Lower leg skin (tissue), 4 donors: ENCODE measurements around the gene KLHL6. TPM values are rescaled to one million over a fixed set of nuclear protein-coding genes. Genes with fewer than 3 reads are reported as not detected.

Experiments
- DNase-seq, 2 donors: peaks; one replicate each; pipeline ENCODE4 v3.0.0-alpha.2; 2019; ENCODE audit warnings: low spot score in 2 of 2
- H3K4me3 ChIP-seq: fragments of 200-600 bp; sonication (generic); 2 replicates; pipeline ENCODE4 v1.5.1; 2017; ENCODE audit warnings: mild to moderate bottlenecking, low read depth; ENCODE audit not compliant: poor library complexity, severe bottlenecking
- POLR2A ChIP-seq, 2 donors: fragments of 450-650 bp; IDR thresholded peaks; one replicate each; pipeline ENCODE4 v1.6.1; 2016 to 2017; ENCODE audit warnings: antibody characterized with exemption in 2 of 2, mild to moderate bottlenecking in 1 of 2, moderate library complexity in 1 of 2
- WGBS, 2 donors: methylation state at CpG; one replicate each; pipeline ENCODE4 v1.1.5; 2018; 5-methylcytosine and 5-hydroxymethylcytosine counted together
- intact Hi-C: fragments of 100-400 bp; cut with DNase I; formaldehyde crosslinking; loops from one replicate; pipeline ENCODE4 v1.15.0; 2023; ENCODE audit warnings: low total_unique reads
- total RNA-seq, 4 donors: library from RNA; depleted of rRNA; stranded (reverse); fragments of >200 nt; gene quantifications; one replicate each; pipeline ENCODE4 v1.1.0, GENCODE V29; 2016
- TF ChIP-seq, protein P1 (sequence below), 3 donors: fragments of 450-650 bp; IDR thresholded peaks; one replicate each; pipeline ENCODE4 v1.5.1; 2016; ENCODE audit warnings: antibody characterized with exemption in 3 of 3, mild to moderate bottlenecking in 3 of 3, moderate library complexity in 2 of 3

The KLHL6 gene, protein sequence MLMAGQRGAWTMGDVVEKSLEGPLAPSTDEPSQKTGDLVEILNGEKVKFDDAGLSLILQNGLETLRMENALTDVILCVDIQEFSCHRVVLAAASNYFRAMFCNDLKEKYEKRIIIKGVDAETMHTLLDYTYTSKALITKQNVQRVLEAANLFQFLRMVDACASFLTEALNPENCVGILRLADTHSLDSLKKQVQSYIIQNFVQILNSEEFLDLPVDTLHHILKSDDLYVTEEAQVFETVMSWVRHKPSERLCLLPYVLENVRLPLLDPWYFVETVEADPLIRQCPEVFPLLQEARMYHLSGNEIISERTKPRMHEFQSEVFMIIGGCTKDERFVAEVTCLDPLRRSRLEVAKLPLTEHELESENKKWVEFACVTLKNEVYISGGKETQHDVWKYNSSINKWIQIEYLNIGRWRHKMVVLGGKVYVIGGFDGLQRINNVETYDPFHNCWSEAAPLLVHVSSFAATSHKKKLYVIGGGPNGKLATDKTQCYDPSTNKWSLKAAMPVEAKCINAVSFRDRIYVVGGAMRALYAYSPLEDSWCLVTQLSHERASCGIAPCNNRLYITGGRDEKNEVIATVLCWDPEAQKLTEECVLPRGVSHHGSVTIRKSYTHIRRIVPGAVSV
- total RNA-seq: under 1 TPM; 0.10 to 0.58 (median 0.23) TPM

DNA sequence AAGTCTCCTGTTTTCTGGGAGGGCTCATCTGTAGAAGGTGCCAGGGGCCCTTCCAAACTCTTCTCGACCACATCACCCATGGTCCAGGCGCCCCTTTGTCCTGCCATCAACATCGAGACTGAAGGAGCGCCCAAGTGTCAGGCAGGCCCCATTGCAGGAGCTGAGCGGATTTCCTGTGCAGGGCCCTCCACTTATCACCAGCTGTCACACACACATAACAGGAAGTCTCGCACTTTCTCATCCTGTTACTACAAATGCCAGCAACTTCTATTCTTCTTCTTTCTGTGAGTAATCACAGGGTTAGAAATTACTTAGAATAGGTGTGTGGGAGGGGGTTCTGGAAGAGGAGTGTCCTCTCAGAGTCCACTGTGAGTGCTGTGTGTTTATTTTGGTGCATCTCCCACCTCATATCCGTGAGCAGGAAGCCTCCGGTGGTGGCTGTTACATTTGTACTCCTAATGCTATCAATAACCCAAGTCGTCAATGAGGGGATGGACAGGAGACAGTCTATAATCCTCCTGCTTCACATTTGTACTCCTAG, at the start of gene KLHL6:
TSS of gene KLHL6 (minus strand) at position 166 of the 541 bp plus-strand sequence. CDS start at position 113, 53 bp downstream.
- TF ChIP-seq, protein P1, sequence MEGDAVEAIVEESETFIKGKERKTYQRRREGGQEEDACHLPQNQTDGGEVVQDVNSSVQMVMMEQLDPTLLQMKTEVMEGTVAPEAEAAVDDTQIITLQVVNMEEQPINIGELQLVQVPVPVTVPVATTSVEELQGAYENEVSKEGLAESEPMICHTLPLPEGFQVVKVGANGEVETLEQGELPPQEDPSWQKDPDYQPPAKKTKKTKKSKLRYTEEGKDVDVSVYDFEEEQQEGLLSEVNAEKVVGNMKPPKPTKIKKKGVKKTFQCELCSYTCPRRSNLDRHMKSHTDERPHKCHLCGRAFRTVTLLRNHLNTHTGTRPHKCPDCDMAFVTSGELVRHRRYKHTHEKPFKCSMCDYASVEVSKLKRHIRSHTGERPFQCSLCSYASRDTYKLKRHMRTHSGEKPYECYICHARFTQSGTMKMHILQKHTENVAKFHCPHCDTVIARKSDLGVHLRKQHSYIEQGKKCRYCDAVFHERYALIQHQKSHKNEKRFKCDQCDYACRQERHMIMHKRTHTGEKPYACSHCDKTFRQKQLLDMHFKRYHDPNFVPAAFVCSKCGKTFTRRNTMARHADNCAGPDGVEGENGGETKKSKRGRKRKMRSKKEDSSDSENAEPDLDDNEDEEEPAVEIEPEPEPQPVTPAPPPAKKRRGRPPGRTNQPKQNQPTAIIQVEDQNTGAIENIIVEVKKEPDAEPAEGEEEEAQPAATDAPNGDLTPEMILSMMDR (IDR thresholded peaks at IDR 0.05): no peak
- no peak for TF ChIP-seq POLR2A (IDR thresholded peaks at IDR 0.05)
- DNase-seq: peak in 1 of 2 donors; percentile 31
- intact Hi-C loops: no loop called here
- 70 to 74% methylated on average over 9 of the region's 9 CpGs for WGBS, 2 donors
- no peak within 1 kb of the TSS for H3K4me3 ChIP-seq

DNA sequence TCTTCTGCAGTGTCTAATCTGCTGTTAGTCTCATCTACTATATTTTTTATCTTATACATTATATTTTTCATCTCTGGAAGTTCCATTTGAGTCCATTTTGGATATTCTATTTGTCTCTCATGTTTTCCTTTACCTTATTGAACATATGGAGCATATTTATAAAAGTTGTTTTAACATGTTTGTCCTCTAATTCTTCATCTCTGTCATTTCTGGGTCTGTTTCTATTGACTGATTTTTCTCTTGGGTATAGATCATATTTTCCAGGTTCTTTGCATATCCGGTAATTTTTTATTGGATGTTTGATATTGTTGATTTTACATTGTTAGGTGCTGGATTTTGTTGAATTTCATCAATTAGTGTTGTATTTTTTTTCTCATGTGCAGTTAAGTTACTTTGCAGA, 42.5 kb upstream of the KLHL6 start:
- no peak for TF ChIP-seq POLR2A (IDR thresholded peaks at IDR 0.05)
- TF ChIP-seq, protein P1 (IDR thresholded peaks at IDR 0.05): no peak

DNA sequence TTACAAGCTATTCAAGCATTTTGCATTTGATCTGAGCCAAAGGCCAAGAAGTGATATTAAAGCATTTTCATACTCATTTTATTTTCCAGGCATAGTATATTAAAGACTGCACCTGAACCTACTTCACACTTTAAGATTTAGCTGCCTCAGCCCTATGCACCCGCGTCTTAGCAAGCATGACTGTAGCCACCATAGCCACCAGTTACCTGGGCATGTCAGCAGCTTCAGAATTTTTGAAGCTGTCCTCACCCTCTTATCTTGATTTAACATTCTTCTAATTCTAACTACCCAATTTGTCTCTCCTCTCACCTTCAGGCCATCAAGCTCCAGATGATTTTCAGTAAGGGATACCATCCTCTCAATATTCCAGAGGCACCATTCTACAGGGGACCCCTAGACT, 39.1 kb upstream of the KLHL6 start:
- no peak overlapping the region for H3K4me3 ChIP-seq
- intact Hi-C loops: no loop called here
- WGBS, 2 donors: 73 to 95% methylated on average over 2 of the region's 2 CpGs
- TF ChIP-seq, protein P1 (IDR thresholded peaks at IDR 0.05): no peak
- no peak for TF ChIP-seq POLR2A (IDR thresholded peaks at IDR 0.05)
- no peak for DNase-seq

More for the DNA sequence above, 42.5 kb upstream of the KLHL6 start:
- 37 to 41% methylated on average over 1 of the region's 1 CpG for WGBS, 2 donors
- no peak overlapping the region for H3K4me3 ChIP-seq
- intact Hi-C loops: no loop called here
- DNase-seq: no peak

DNA sequence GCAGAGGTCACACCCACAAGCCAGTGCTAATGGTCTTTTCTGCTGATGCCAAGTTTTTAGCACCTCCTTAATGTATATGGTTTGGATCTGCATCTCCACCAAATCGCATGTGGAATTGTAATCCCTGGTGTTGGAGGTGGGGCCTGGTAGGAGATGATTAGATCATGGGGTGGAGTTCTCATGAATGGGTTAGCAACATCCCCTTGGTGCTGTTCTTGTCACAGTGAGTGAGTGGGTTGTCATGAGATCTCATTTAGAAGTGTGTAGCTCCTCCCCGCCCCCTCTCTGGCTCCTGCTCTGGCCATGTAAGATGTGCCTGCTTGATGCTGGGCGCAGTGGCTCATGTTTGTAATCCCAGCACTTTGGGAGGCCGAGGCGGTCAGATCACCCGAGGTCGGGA, 37.3 kb upstream of the KLHL6 start:
- intact Hi-C loops: no loop called here
- WGBS, 2 donors: 95 to 98% methylated on average over 7 of the region's 7 CpGs
- no peak overlapping the region for H3K4me3 ChIP-seq
- no peak for DNase-seq
- TF ChIP-seq POLR2A (IDR thresholded peaks at IDR 0.05): no peak
- TF ChIP-seq, protein P1 (IDR thresholded peaks at IDR 0.05): no peak

DNA sequence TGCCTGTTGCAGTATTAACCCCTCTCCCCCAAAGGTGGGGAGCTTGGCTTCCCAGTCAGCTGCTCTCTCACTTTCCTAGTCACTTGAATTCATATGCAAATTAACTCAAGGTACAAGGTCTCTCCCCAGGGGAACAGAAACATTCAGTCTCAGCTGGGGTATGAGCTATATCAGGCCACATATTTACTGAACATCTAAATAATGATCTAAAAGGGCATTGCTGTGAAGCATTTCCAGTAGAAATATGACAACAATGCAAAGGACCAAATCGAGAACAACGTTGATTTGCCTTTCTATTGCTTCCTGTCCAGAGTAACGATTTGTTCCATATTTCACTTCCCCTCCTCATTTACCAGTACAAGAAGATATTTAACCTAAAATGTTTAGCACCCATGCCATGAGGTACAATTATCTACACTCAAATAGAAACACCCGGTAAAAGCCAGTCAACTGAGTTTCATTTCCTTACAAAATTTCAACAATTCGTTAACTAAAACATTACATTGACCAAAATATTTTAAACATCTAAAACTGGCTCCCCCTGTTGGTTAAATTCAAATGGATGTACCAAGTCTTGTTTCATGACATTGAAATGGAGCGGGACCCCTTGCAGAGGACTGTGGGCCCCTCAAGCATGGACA, 36.5 kb upstream of the KLHL6 start:
- no peak overlapping the region for H3K4me3 ChIP-seq
- no peak for TF ChIP-seq POLR2A (IDR thresholded peaks at IDR 0.05)
- TF ChIP-seq, protein P1 (IDR thresholded peaks at IDR 0.05): no peak
- WGBS, 2 donors: 66 to 71% methylated on average over 6 of the region's 6 CpGs
- intact Hi-C loops: no loop called here
- DNase-seq: no peak
